A549 treated with GW870086 at 1 μM for 4 hours (cell line): ENCODE measurements around the gene ZSCAN12. TPM values are rescaled to one million over a fixed set of nuclear protein-coding genes. Genes with fewer than 3 reads are reported as not detected.

ENCODE experiments used
- total RNA-seq: library from RNA; stranded (reverse); fragments of 200-300 nt; extraction: Qiagen RNA extraction; gene quantifications from 5 replicates; pipeline ENCODE4 v1.2.3, GENCODE V29; 2022; ENCODE audit warnings: low read depth

Gene ZSCAN12
- 1.3 to 1.8 TPM (median 1.8 TPM) in 5 replicates for total RNA-seq

GRCh38 chr6:28399350-28400121, at the start of gene ZSCAN12:
TSS of gene ZSCAN12 (minus strand) at chr6:28399747. CDS start at chr6:28398405, 1,342 bp downstream.

DNA sequence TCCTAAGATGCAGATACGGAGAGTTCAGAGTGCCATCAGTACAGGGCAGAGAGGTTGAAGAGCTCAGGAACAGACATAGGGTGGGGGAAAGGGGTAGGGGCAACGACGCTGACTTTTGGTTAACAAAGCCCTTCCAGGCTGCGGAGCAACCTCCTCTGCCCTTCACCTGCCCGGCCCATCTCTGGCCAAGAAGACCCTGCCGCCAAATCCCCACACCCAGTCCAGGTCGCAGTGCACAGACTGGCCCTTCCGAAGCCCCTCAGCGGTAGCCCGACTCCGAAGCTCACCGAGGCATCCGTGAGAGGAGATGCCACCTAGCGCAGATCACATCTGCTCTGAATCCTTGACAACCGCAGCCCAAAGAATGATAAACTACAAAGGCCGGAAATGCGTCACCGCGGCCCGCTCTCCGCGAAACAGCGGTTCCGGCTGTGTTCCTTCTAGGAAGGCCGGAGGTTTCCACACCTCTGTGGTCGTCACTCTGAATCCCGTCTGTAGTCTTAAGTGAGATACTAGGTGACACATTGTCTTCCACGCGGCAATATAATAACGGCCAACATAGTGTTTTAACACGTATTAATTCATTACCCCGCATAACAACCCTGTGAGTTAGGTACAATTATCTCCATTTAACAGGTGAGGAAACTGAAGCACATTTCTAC, 43.7 kb upstream of the ZSCAN12 start, which contains the start of gene ZSCAN23:
Gene ZSCAN23 (minus strand): TSS at position 380 of the 662 bp plus-strand sequence. CDS start 7,225 bp downstream, outside the sequence.

DNA sequence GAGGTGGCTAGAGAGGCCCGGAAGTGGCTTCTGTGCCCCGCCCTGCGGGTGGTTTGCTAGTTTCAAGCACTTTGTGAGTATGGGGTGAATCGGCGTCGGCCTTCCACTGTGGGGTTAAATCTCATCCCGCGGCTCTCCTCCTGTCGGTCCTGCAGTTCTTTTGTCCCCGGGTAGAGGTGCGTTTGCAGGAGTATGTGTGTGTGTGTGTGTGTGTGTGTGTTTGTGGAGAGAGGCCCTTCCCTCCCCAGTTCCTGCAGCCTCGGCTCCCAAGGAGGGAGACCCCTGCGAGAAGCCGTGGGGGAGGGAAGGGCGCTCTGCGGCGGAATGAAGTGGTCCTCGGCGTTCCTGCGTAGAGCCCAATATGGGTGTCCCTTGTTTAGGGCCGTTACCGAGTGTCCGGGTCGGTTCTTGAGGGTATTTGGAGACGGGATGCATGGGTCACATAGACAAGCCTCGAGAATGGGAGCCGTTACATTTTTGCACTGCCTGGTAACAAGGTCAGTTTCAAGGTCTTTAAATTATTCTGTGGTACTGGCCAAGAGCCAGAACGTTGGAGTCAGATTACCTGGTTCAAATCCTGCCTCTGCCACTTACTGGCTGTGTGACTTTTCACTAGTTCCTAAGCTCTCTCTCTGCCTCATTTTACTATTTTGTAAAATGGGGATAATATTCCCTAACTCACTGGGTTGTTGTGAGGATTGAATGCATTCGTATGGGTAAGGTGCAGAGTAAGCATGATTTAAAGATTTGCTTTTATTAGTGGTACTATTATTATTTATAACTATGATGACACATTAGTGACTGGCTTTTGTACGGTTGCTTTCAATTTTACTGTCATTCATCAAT, 49.4 kb downstream of the ZSCAN12 start, which contains the start of gene ZKSCAN3:
Gene ZKSCAN3 (plus strand): TSS at position 56 of the 846 bp plus-strand sequence. CDS start 9,640 bp downstream, outside the sequence.

GRCh38 chr6:28335564-28336283, 63.8 kb downstream of the ZSCAN12 start, which contains the start of gene ZSCAN31:
TSS of gene ZSCAN31 (minus strand) at chr6:28336148. CDS start at chr6:28329683, 6,465 bp downstream.

Other genes with a start within 250 kb of the ZSCAN12 start
- gene ZSCAN9, start 174.5 kb downstream of the ZSCAN12 start, total RNA-seq: 6.0 to 9.8 TPM (median 7.7 TPM) in 5 replicates
- 2.3 to 3.0 TPM (median 2.6 TPM) in 5 replicates for gene ZKSCAN4, start 147.5 kb downstream of the ZSCAN12 start, total RNA-seq
- not detected in 5 replicates for gene NKAPL, start 140.4 kb downstream of the ZSCAN12 start, total RNA-seq
- 4.0 to 6.0 TPM (median 5.7 TPM) in 5 replicates for gene ZSCAN26, start 132.6 kb downstream of the ZSCAN12 start, total RNA-seq
- 4.6 to 5.1 TPM (median 5.0 TPM) in 5 replicates for gene PGBD1, start 118.2 kb downstream of the ZSCAN12 start, total RNA-seq
- gene ZSCAN31, start 63.6 kb downstream of the ZSCAN12 start, total RNA-seq: 1.6 to 2.5 TPM (median 2.0 TPM) in 5 replicates
- gene ZKSCAN3, start 49.8 kb downstream of the ZSCAN12 start, total RNA-seq: 1.4 to 2.1 TPM (median 2.1 TPM) in 5 replicates
- gene ZSCAN23, start 43.7 kb upstream of the ZSCAN12 start, total RNA-seq: not detected in 5 replicates
- gene GPX6, start 116.0 kb upstream of the ZSCAN12 start, total RNA-seq: not detected in 5 replicates
- not detected in 5 replicates for gene GPX5, start 126.1 kb upstream of the ZSCAN12 start, total RNA-seq